Thoracic aorta (tissue), 2 donors: ENCODE measurements around the gene STRIP2. TPM values are rescaled to one million over a fixed set of nuclear protein-coding genes. Genes with fewer than 3 reads are reported as not detected.

Experiments
- ATAC-seq: fragments of 150-250 bp; one replicate; pipeline ENCODE4 v1.8.0; 2017; ENCODE audit warnings: low read depth; ENCODE audit not compliant: insufficient number of reproducible peaks, low FRiP score
- DNase-seq: peaks from one replicate; pipeline ENCODE4 v3.0.0-alpha.2; 2020; ENCODE audit warnings: low spot score
- H3K27ac ChIP-seq, 2 donors: fragments of 200-600 bp; sonication (generic); 1 replicate in 1 of 2; 2 replicates in 1 of 2; pipeline ENCODE4 v1.5.1; 2016; ENCODE audit warnings: mild to moderate bottlenecking in 2 of 2, moderate library complexity in 2 of 2
- H3K27me3 ChIP-seq: fragments of 200-600 bp; sonication (generic); replicated peaks from 2 replicates; pipeline ENCODE4 v1.6.0; 2016; ENCODE audit warnings: mild to moderate bottlenecking; ENCODE audit not compliant: insufficient read depth
- H3K36me3 ChIP-seq: fragments of 200-600 bp; sonication (generic); one replicate; pipeline ENCODE4 v1.5.1; 2016
- H3K4me1 ChIP-seq, 2 donors: fragments of 200-600 bp; sonication (generic); 1 replicate in 1 of 2; 2 replicates in 1 of 2; pipeline versions ENCODE4 v1.5.1 to v1.6.0; 2016; ENCODE audit warnings: low read depth in 2 of 2, mild to moderate bottlenecking in 1 of 2; ENCODE audit not compliant: control insufficient read depth in 1 of 2
- H3K4me3 ChIP-seq: fragments of 200-600 bp; sonication (generic); 2 replicates; pipeline ENCODE4 v1.5.1; 2016; ENCODE audit warnings: mild to moderate bottlenecking
- H3K9me3 ChIP-seq: fragments of 200-600 bp; sonication (generic); 2 replicates; pipeline ENCODE4 v1.5.1; 2016
- total RNA-seq, 2 donors: library from RNA; depleted of rRNA; stranded (reverse); fragments of >200 nt; gene quantifications; one replicate each; pipeline versions ENCODE4 v1.1.0 to v1.2.3, GENCODE V29; 2016
- TF ChIP-seq, protein P1 (sequence below): fragments of 200-600 bp; sonication (generic); IDR thresholded peaks from one replicate; pipeline ENCODE4 v1.5.1; 2019; ENCODE audit warnings: antibody characterized with exemption

The STRIP2 gene
- total RNA-seq, 2 donors from 2014 or later, result 1.1 TPM; not detected in 1

DNA sequence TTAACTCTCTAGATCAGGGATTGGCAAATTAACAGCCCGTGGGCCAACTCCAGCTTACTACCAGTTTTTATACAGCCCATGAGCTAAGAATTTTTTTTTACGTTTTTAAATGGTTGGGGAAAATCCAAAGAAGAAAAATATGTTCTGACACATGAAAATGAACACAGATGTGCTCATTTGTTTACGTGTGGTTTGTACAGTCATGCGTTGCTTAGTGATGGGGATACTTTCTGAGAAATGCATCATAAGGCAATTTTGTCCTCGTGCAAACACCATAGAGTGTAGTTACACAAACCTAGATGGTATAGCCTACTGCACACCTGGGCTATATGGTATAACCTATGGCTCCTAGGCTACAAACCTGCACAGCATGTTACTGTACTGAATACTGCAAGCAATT lies 59.8 kb downstream of the STRIP2 start:
- no peaks in the 10 kb centered on the region for H3K27me3 ChIP-seq
- no peaks in the 10 kb centered on the region for H3K36me3 ChIP-seq
- no peak overlapping the region for H3K4me3 ChIP-seq
- no peak for ATAC-seq
- H3K27ac ChIP-seq, result no peak overlapping the region
- no peaks in the 10 kb centered on the region for H3K9me3 ChIP-seq
- H3K4me1 ChIP-seq, result no peaks in the 10 kb centered on the region
- DNase-seq, result no peak
- TF ChIP-seq, protein P1, sequence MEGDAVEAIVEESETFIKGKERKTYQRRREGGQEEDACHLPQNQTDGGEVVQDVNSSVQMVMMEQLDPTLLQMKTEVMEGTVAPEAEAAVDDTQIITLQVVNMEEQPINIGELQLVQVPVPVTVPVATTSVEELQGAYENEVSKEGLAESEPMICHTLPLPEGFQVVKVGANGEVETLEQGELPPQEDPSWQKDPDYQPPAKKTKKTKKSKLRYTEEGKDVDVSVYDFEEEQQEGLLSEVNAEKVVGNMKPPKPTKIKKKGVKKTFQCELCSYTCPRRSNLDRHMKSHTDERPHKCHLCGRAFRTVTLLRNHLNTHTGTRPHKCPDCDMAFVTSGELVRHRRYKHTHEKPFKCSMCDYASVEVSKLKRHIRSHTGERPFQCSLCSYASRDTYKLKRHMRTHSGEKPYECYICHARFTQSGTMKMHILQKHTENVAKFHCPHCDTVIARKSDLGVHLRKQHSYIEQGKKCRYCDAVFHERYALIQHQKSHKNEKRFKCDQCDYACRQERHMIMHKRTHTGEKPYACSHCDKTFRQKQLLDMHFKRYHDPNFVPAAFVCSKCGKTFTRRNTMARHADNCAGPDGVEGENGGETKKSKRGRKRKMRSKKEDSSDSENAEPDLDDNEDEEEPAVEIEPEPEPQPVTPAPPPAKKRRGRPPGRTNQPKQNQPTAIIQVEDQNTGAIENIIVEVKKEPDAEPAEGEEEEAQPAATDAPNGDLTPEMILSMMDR, result no peak

DNA sequence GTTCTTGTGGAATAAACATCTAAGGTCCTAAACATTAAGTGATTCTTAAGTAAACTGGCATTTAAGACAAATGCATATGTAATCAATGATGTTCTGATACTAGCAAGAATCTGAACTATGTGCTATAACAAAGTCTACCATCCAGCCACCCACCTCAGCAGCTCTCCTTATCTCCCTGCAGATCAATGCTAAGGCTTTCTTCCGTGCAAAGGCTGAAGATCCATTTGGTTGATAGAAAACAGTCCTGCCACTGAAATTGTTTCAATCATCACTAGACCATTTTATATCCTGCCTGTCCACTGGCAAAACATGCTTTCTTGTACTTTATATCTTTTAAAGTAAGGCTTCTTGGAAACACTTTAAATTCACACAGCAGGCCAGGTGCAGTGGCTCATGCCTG lies 61.8 kb downstream of the STRIP2 start:
- TF ChIP-seq, protein P1, result no peak
- H3K4me3 ChIP-seq, result no peak overlapping the region
- no peaks in the 10 kb centered on the region for H3K36me3 ChIP-seq
- H3K27me3 ChIP-seq, result no peaks in the 10 kb centered on the region
- ATAC-seq (no peak), DNase-seq (no peak)
- H3K4me1 ChIP-seq, result no peaks in the 10 kb centered on the region
- no peak overlapping the region for H3K27ac ChIP-seq
- no peaks in the 10 kb centered on the region for H3K9me3 ChIP-seq

DNA sequence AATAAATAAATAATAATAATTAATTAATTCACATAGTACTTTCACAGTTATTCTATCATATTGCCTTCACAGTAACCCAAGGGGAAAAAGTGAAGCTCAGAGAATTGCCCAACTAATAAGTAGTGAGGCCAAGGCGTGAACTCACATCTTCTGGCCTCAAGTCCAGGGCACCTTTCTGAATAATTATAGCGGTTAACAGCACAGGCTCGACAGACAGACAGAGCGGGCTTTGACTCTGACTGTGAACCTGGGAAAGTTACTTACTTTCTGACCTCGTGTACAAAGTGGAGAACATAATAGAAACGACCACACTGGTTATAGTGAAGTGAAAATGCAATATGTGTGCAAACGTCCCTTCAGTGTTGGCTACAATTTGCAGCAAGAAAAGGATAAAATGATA lies 62.4 kb downstream of the STRIP2 start:
- Histone ChIP-seq H3K9me3 (no peaks in the 10 kb centered on the region), H3K4me3 (no peak overlapping the region), H3K27ac (no peak overlapping the region), H3K4me1 (no peaks in the 10 kb centered on the region), H3K27me3 (no peaks in the 10 kb centered on the region), H3K36me3 (no peaks in the 10 kb centered on the region)
- ATAC-seq (no peak), DNase-seq (no peak)
- TF ChIP-seq, protein P1, result no peak

DNA sequence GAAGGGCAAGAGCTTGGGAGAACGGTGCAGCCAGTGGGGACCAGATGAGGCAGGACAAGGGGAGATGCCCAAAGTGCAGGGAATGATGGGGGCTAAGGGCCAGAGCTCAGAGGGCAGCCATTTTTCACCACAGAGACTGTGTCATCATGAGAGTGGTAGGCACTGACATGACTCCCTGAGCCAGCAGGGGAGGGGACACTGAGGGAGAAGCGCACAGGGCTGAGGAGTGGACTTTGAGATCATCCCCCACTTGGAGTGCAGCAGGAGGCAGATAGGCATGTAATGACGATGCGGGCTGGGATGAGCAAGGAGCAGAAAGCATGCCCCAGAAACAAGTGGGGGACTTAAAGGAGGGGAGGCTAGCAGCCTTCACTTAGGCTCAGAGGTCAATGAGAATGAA lies 62.9 kb downstream of the STRIP2 start:
- no peaks in the 10 kb centered on the region for H3K36me3 ChIP-seq
- no peaks in the 10 kb centered on the region for H3K4me1 ChIP-seq
- no peak for DNase-seq
- no peaks in the 10 kb centered on the region for H3K9me3 ChIP-seq
- H3K27me3 ChIP-seq, result no peaks in the 10 kb centered on the region
- no peak overlapping the region for H3K4me3 ChIP-seq
- ATAC-seq, result no peak
- no peak overlapping the region for H3K27ac ChIP-seq
- TF ChIP-seq, protein P1, result no peak

DNA sequence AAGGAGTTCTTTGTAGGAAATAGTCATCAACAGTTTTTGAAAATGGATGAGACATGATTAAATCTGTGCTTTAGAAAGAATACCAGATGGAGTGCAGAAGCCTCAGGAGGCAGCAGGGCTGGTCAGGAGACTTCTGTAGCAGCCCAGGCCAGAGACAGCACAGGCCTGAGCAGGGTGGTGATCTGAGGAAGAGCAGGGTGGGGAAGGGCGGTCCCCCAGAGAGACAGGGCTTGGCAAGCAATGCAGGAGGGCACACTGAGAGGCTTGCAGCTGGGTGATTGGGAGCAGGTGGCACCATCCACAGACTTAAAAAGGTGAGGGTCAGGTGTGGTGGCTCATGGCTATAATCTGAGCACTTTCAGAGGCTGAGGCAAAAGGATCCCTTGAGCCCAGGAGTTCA lies 63.8 kb downstream of the STRIP2 start:
- no peaks in the 10 kb centered on the region for H3K9me3 ChIP-seq
- no peaks in the 10 kb centered on the region for H3K36me3 ChIP-seq
- no peaks in the 10 kb centered on the region for H3K27me3 ChIP-seq
- H3K4me3 ChIP-seq, result no peak overlapping the region
- TF ChIP-seq, protein P1, result no peak
- no peak for ATAC-seq
- H3K4me1 ChIP-seq, result peaks cover 3 to 5% of the 10 kb centered on the region in 2 donors
- no peak overlapping the region for H3K27ac ChIP-seq
- no peak for DNase-seq
